GM19240 (cell line): ENCODE data around the gene PRICKLE3.

Experiments
- DNase-seq: peaks from one replicate; pipeline ENCODE4 v3.0.0; 2011; ENCODE audit warnings: low spot score; ENCODE audit not compliant: insufficient read length

Gene PRICKLE3

GRCh38 chrX:49208399-49208798 is 22.2 kb upstream of the PRICKLE3 start:
- no peak for DNase-seq

- DNase-seq: no peak
These were observed 20.4 kb upstream of the PRICKLE3 start for GRCh38 chrX:49206543-49206942.

- no peak for DNase-seq
These were observed 19.3 kb upstream of the PRICKLE3 start for GRCh38 chrX:49205443-49205842.

GRCh38 chrX:49204709-49205108 is 18.5 kb upstream of the PRICKLE3 start:
- no peak for DNase-seq

GRCh38 chrX:49204017-49204416 is 17.8 kb upstream of the PRICKLE3 start:
- DNase-seq: no peak

GRCh38 chrX:49203536-49203935 is 17.4 kb upstream of the PRICKLE3 start:
- no peak for DNase-seq

GRCh38 chrX:49202022-49202421 is 15.8 kb upstream of the PRICKLE3 start:
- no peak for DNase-seq

- peak; percentile 64 for DNase-seq
These were observed 14.0 kb upstream of the PRICKLE3 start, which contains the start of gene SYP for GRCh38 chrX:49199906-49200771. Gene SYP (minus strand): TSS chrX:49200193. CDS start chrX:49200186, 7 bp downstream.

GRCh38 chrX:49199315-49199595 is 13.1 kb upstream of the PRICKLE3 start:
- DNase-seq: no peak

GRCh38 chrX:49198540-49199314 is 12.6 kb upstream of the PRICKLE3 start:
- DNase-seq: no peak

- DNase-seq: no peak
These were observed 11.4 kb upstream of the PRICKLE3 start for GRCh38 chrX:49197543-49198087.

GRCh38 chrX:49193542-49193964 is 7.4 kb upstream of the PRICKLE3 start:
- DNase-seq: no peak

GRCh38 chrX:49192722-49193328 is 6.7 kb upstream of the PRICKLE3 start:
- no peak for DNase-seq

- no peak for DNase-seq
These were observed 5.4 kb upstream of the PRICKLE3 start for GRCh38 chrX:49191574-49192011.

GRCh38 chrX:49190821-49191573 is 4.8 kb upstream of the PRICKLE3 start:
- peak; percentile 75 for DNase-seq

- no peak for DNase-seq
These were observed 3.4 kb upstream of the PRICKLE3 start for GRCh38 chrX:49189606-49190005.

- DNase-seq: no peak
These were observed 2.4 kb upstream of the PRICKLE3 start for GRCh38 chrX:49188468-49189076.

GRCh38 chrX:49187526-49187925 is 1.4 kb upstream of the PRICKLE3 start:
- DNase-seq: no peak

GRCh38 chrX:49187028-49187394 is 838 bp upstream of the PRICKLE3 start:
- no peak for DNase-seq
